ENCODE data around the gene VIPR1. TPM values are rescaled to one million over a fixed set of nuclear protein-coding genes. Genes with fewer than 3 reads are reported as not detected.

The VIPR1 gene, protein sequence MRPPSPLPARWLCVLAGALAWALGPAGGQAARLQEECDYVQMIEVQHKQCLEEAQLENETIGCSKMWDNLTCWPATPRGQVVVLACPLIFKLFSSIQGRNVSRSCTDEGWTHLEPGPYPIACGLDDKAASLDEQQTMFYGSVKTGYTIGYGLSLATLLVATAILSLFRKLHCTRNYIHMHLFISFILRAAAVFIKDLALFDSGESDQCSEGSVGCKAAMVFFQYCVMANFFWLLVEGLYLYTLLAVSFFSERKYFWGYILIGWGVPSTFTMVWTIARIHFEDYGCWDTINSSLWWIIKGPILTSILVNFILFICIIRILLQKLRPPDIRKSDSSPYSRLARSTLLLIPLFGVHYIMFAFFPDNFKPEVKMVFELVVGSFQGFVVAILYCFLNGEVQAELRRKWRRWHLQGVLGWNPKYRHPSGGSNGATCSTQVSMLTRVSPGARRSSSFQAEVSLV
- total RNA-seq = not detected in 2 replicates

DNA sequence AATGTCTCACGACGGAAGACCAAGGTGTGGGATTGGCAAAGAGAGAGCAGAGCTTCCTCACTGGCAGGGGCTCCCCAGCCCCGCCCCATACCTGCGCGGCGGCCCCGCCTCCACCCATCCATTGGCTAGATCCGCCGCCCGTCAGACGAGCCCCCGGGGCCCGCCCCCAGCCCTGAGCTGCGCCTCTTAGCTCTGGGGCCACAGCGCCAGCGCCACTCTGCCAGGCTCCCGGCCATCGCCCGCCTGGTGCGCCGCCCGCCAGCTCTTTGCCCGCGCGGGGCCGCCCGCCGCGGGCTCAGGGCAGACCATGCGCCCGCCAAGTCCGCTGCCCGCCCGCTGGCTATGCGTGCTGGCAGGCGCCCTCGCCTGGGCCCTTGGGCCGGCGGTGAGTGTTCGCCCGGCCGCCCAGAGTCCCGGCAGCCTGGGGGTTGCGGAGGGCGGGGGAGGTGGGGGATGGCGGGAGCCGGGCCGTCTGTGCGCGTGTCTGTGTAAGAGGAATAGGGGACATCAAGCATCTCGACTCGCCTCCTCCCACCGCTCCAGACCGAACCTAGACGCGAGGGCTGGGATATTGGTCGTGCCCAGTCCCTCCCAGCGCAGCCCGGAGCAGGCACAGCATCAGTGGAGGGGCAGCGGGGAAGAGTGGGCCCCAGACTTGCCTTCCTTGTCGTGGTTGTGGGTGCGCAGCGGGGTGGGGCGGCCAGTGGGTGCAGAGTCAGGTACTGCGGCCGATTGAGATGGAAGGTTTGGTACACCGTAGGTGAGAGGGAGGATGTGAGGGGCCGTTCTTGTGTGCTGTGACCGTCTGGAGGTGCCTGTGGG, at the start of gene VIPR1:
TSS of gene VIPR1 (plus strand) at position 215 of the 822 bp plus-strand sequence. CDS start at position 308, 93 bp downstream.

DNA sequence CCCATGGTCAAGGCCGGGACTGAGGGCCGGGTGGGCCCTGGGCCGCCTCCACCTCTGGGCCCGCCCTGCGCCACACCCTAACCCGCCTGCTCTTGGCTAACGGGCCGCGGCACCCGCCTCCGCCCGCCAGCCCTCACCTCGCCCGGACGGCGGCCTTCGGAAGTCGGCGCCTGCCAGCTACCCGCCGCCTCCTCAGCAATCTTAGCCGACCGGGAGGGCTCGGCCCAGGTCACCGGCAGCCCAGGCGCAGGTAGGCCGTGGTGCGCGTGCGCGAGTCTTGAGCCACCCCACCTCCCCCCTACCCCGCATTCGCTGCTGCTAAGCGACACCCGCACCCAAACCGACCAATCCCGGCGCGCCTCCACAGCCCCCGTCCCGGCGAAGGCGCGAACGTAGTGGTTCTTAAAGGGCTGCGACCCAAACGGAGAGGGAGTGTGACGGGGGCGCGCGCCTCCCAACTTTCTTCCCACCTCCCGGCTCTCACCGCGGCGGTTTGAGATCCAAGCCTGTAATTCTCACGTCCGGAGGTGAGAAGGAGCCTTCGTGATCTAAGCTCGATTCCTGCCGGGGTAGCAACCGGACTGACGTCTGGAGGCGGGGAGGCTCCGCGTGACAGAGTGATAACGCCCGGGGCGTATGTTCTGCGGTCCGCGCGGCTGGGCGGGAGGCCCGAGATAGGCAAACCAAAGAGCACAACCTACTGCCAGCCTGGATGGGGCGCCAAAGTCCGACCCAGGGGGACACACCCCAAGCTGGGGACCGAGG, 79.4 kb downstream of the VIPR1 start, which contains the start of gene SEC22C:
TSS of gene SEC22C (minus strand) at position 259 of the 765 bp plus-strand sequence. CDS start 12,921 bp downstream, outside the sequence.

Small RNAs within 50 kb of the gene (small RNA-seq; reads per million reads assigned to genes)
- not detected for gene AC092047.1

Other genes starting within 250 kb of the VIPR1 start
- gene CCK, start 236.5 kb upstream of the VIPR1 start, total RNA-seq = 0.73 TPM in 1 of 2 replicates, not detected in the other
- not detected in 2 replicates for gene LYZL4, start 92.0 kb upstream of the VIPR1 start, total RNA-seq
- 60.6 and 65.1 TPM in 2 replicates for gene SEC22C, start 79.3 kb downstream of the VIPR1 start, total RNA-seq
- gene SS18L2, start 88.2 kb downstream of the VIPR1 start, total RNA-seq = 17.6 and 22.4 TPM in 2 replicates
- 55.1 and 62.8 TPM in 2 replicates for gene NKTR, start 98.0 kb downstream of the VIPR1 start, total RNA-seq
- 23.1 and 26.5 TPM in 2 replicates for gene ZBTB47, start 151.1 kb downstream of the VIPR1 start, total RNA-seq
- gene KLHL40, start 182.9 kb downstream of the VIPR1 start, total RNA-seq = not detected in 2 replicates
- gene HHATL, start 200.2 kb downstream of the VIPR1 start, total RNA-seq = not detected in 2 replicates

Data from subcutaneous preadipocyte (primary cell).